ENCODE measurements around the gene AQP7.
"Not testable (repeated sequence)": the region's sequence is repeated elsewhere in the genome, so short reads cannot be mapped to it uniquely, and the experiment has no call there.

Gene AQP7

DNA sequence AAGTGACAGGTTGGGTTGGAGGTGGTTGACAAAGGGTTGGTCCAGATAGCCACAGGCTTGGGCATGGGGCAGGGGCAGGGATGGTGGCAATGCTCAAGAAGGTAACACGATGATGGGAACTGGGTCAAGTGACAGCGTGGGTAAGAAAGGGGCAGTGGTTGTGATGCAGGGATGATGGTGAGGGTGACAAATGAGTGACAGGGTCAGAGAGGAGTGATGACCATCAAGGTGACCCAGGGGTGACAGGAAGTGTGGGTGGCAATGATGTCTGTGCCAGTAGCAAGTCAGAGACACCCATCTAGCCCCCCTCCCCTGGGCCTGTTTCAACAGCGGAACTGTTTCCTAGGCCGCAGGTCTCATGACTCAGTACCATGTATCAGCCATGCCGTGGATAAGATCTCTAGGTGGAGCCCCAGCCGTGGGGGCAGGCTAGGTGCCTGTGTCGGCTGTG is 24.5 kb upstream of the AQP7 start:
- H3K4me1 ChIP-seq (ENCODE audit: low read depth, poor library complexity, severe bottlenecking): no peaks in the 10 kb centered on the region
- H3K36me3 ChIP-seq (ENCODE audit: insufficient read depth): no peaks in the 10 kb centered on the region
- H3K4me3 ChIP-seq (IDR thresholded peaks at IDR 0.05; ENCODE audit: insufficient read depth, low read depth, low read length): no peak overlapping the region
- no peaks in the 10 kb centered on the region for H4K20me1 ChIP-seq (ENCODE audit: insufficient read depth)
- no peaks in the 10 kb centered on the region for H3K79me2 ChIP-seq (ENCODE audit: insufficient read depth, low read depth)
- H3K9ac ChIP-seq: no peak overlapping the region
- H3K27ac ChIP-seq: no peak overlapping the region
- TF ChIP-seq, protein P1, sequence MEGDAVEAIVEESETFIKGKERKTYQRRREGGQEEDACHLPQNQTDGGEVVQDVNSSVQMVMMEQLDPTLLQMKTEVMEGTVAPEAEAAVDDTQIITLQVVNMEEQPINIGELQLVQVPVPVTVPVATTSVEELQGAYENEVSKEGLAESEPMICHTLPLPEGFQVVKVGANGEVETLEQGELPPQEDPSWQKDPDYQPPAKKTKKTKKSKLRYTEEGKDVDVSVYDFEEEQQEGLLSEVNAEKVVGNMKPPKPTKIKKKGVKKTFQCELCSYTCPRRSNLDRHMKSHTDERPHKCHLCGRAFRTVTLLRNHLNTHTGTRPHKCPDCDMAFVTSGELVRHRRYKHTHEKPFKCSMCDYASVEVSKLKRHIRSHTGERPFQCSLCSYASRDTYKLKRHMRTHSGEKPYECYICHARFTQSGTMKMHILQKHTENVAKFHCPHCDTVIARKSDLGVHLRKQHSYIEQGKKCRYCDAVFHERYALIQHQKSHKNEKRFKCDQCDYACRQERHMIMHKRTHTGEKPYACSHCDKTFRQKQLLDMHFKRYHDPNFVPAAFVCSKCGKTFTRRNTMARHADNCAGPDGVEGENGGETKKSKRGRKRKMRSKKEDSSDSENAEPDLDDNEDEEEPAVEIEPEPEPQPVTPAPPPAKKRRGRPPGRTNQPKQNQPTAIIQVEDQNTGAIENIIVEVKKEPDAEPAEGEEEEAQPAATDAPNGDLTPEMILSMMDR (conservative IDR thresholded peaks at IDR 0.05; ENCODE audit: low read depth, low read length): no peak
- no peak overlapping the region for H3K4me2 ChIP-seq
- no peak overlapping the region for H2AFZ ChIP-seq (ENCODE audit: low read depth)
- H3K27me3 ChIP-seq (ENCODE audit: insufficient read depth, low read depth): no peaks in the 10 kb centered on the region

DNA sequence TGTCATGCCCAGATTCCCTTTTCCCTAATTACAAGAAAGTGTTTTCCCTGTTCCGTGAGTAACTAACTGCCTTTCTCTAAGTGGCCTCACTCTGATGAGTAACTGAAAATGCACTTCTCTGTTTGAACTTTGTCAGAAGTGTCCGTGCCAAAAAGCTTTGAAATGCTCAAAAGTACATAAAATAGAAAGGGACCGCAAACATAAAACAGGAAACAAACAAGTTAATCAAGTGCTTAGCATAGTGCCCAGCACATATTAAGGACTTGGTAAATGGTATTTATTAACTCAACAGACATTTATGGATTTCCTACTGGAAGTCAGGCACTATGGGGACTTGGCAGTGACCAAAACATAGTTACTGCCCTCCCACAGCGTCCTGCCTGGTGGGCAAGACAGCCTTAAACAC is 22.8 kb upstream of the AQP7 start:
- Histone ChIP-seq H3K27me3 (ENCODE audit: insufficient read depth, low read depth) (no peaks in the 10 kb centered on the region), H3K4me2 (no peak overlapping the region), H3K27ac (no peak overlapping the region), H3K36me3 (ENCODE audit: insufficient read depth) (no peaks in the 10 kb centered on the region), H3K79me2 (ENCODE audit: insufficient read depth, low read depth) (no peaks in the 10 kb centered on the region), H2AFZ (ENCODE audit: low read depth) (no peak overlapping the region), H3K4me1 (ENCODE audit: low read depth, poor library complexity, severe bottlenecking) (no peaks in the 10 kb centered on the region), H3K4me3 (IDR thresholded peaks at IDR 0.05; ENCODE audit: insufficient read depth, low read depth, low read length) (no peak overlapping the region), H3K9ac (no peak overlapping the region), H4K20me1 (ENCODE audit: insufficient read depth) (no peaks in the 10 kb centered on the region)
- TF ChIP-seq, protein P1 (conservative IDR thresholded peaks at IDR 0.05; ENCODE audit: low read depth, low read length): no peak

DNA sequence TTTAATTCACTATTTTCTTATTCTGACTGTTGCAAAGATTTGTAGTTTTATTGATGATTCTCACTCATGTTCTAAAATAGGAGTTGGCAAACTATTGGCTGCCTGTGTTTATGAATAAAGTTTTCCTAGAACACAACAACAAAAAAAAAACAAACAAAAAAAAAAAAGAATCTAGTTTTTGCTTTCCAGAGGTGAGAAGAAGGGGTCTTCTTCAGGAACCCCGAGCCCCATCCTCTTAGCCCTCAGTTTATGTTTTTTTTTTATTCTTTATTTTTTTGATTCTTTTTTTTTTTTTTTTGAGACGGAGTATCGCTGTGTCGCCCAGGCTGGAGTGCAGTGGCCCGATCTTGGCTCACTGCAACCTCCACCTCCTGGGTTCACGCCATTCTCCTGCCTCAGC is 22.1 kb upstream of the AQP7 start:
- H3K36me3 ChIP-seq (ENCODE audit: insufficient read depth); H3K4me2 ChIP-seq; H3K9ac ChIP-seq; H3K4me3 ChIP-seq (IDR thresholded peaks at IDR 0.05; ENCODE audit: insufficient read depth, low read depth, low read length); H3K27me3 ChIP-seq (ENCODE audit: insufficient read depth, low read depth); H3K4me1 ChIP-seq (ENCODE audit: low read depth, poor library complexity, severe bottlenecking); H3K79me2 ChIP-seq (ENCODE audit: insufficient read depth, low read depth); H2AFZ ChIP-seq (ENCODE audit: low read depth); H3K27ac ChIP-seq; H4K20me1 ChIP-seq (ENCODE audit: insufficient read depth): not testable (repeated sequence)

DNA sequence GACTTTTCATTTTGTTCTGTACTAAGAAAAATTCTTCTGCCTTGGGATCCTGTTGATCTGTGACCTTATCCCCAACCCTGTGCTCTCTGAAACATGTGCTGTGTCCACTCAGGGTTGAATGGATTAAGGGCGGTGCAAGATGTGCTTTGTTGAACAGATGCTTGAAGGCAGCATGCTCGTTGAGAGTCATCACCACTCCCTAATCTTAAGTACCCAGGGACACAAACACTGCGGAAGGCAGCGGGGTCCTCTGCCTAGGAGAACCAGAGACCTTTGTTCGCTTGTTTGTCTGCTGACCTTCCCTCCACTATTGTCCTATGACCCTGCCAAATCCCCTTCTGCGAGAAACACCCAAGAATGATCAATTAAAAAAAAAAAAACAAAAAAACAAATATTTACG is 21.7 kb upstream of the AQP7 start:
- not testable (repeated sequence) for H3K9ac ChIP-seq; H3K79me2 ChIP-seq (ENCODE audit: insufficient read depth, low read depth); H3K27me3 ChIP-seq (ENCODE audit: insufficient read depth, low read depth); H3K4me3 ChIP-seq (IDR thresholded peaks at IDR 0.05; ENCODE audit: insufficient read depth, low read depth, low read length); H3K36me3 ChIP-seq (ENCODE audit: insufficient read depth); H3K4me2 ChIP-seq; H3K4me1 ChIP-seq (ENCODE audit: low read depth, poor library complexity, severe bottlenecking); H4K20me1 ChIP-seq (ENCODE audit: insufficient read depth); H2AFZ ChIP-seq (ENCODE audit: low read depth); H3K27ac ChIP-seq

DNA sequence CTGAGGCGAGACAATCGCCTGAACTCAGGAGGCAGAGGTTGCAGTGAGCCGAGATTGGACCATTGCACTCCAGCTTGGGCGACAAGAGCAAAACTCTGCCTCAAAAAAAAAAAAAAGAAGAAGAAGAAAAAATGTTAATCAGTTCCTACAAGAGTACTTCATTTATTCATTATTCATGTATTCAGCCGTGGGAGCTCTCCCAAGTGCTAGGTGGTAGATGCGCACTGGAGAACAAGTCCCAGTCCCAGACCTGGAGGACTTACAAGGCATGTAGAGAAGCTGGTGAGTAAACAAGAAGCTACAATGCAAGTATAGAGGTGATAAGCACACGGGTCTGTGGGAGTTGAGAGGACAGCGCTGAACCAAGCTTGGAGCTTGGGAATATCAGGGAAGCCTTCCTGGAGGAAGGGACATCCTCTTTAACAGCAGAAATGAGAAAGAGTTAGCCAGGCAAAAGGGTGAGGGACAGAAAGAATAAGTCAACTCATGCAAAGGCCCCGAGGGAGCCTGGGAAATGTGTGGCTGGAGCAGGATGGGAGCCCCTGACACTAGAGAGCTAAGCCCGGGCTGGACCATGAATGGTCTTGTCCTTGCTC is 17.4 kb upstream of the AQP7 start:
- TF ChIP-seq, protein P1 (conservative IDR thresholded peaks at IDR 0.05; ENCODE audit: low read depth, low read length): no peak
- no peak overlapping the region; the same call in 1 of the 2 replicates for H2AFZ ChIP-seq (ENCODE audit: low read depth)
- H3K4me1 ChIP-seq (ENCODE audit: low read depth, poor library complexity, severe bottlenecking): peaks cover 23% of the 10 kb centered on the region
- H3K27ac ChIP-seq: no peak overlapping the region
- H3K36me3 ChIP-seq (ENCODE audit: insufficient read depth): no peaks in the 10 kb centered on the region
- H3K4me3 ChIP-seq (IDR thresholded peaks at IDR 0.05; ENCODE audit: insufficient read depth, low read depth, low read length): no peak overlapping the region
- H3K4me2 ChIP-seq: no peak overlapping the region
- no peaks in the 10 kb centered on the region for H3K79me2 ChIP-seq (ENCODE audit: insufficient read depth, low read depth)
- H3K27me3 ChIP-seq (ENCODE audit: insufficient read depth, low read depth): no peaks in the 10 kb centered on the region
- no peaks in the 10 kb centered on the region for H4K20me1 ChIP-seq (ENCODE audit: insufficient read depth)
- no peak overlapping the region for H3K9ac ChIP-seq
